ENCODE measurements around the gene PKD1L1. TPM values are rescaled to one million over a fixed set of nuclear protein-coding genes. Genes with fewer than 3 reads are reported as not detected.

PKD1L1 gene
- polyA plus RNA-seq, 1 donor (not counting 4 experiments of a cell fraction or from before 2014, with no cell fraction given) = 0.04 TPM

DNA sequence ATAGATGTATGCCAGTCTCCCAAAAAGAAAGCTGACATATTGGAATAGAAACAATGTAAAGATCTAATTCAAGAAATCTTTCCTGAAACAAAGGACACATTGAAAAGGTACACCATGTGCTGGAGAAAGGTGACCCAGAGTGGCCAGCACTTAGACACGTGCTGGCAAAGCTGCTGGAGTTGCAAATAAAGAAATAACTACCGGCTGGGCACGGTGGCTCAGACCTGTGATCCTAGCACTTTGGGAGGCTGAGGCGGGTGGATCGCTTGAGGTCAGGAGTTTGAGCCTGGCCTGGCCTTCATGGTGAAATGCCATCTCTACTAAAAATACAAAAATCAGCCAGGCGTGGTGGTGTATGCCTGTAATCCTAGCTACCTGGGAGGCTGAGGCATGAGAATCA lies 35.9 kb downstream of the PKD1L1 start:
- no peak overlapping the region for H3K4me2 ChIP-seq (ENCODE audit: control insufficient read depth, extremely low read depth, insufficient read depth, low read depth, low read length)
- H3K9me1 ChIP-seq (ENCODE audit: control insufficient read depth, extremely low read depth, insufficient read depth, low read length) = no peaks in the 10 kb centered on the region
- H3K9ac ChIP-seq (ENCODE audit: control insufficient read depth, extremely low read depth, insufficient read depth, low read length) = no peak overlapping the region
- no peaks in the 10 kb centered on the region for H3K27me3 ChIP-seq (ENCODE audit: control insufficient read depth, extremely low read depth, insufficient read depth, low read length)
- no peaks in the 10 kb centered on the region for H3K36me3 ChIP-seq (ENCODE audit: control insufficient read depth in 2 of 2, extremely low read depth in 1 of 2, insufficient read depth in 2 of 2, low read length in 2 of 2)
- no peak overlapping the region for H2AFZ ChIP-seq (ENCODE audit: control insufficient read depth, low read length)
- no peaks in the 10 kb centered on the region for H4K20me1 ChIP-seq (ENCODE audit: control insufficient read depth, extremely low read depth, insufficient read depth, low read length)
- no peaks in the 10 kb centered on the region for H3K9me3 ChIP-seq (ENCODE audit: control insufficient read depth, low read depth, low read length)
- H3K79me2 ChIP-seq (ENCODE audit: control insufficient read depth, insufficient read depth, low read length) = no peaks in the 10 kb centered on the region
- no peak for FAIRE-seq
- H3K4me1 ChIP-seq (ENCODE audit: control insufficient read depth, extremely low read depth, insufficient read depth, low read length) = no peaks in the 10 kb centered on the region
- DNase-seq (ENCODE audit: low read depth, low spot score) = no peak
- no peak overlapping the region for H3K27ac ChIP-seq (ENCODE audit: control insufficient read depth, insufficient read depth, low read length)
- dilution Hi-C loops (cut with MboI; ENCODE audit: extremely low pct_ligation_motif_present, low sequenced_read_pairs) = no loop called here
- no peak overlapping the region for H3K4me3 ChIP-seq (ENCODE audit: control insufficient read depth in 2 of 3, extremely low read depth in 1 of 3, insufficient read depth in 2 of 3, low read depth in 1 of 3, low read length in 3 of 3)
- TF ChIP-seq EZH2 (IDR thresholded peaks at IDR 0.05; ENCODE audit: low read length) = no peak

GRCh38 chr7:47908720-47909119 lies 39.5 kb downstream of the PKD1L1 start:
- dilution Hi-C loops (cut with MboI; ENCODE audit: extremely low pct_ligation_motif_present, low sequenced_read_pairs) = no loop called here
- Histone ChIP-seq H4K20me1 (ENCODE audit: control insufficient read depth, extremely low read depth, insufficient read depth, low read length) (no peaks in the 10 kb centered on the region), H3K9ac (ENCODE audit: control insufficient read depth, extremely low read depth, insufficient read depth, low read length) (no peak overlapping the region), H3K79me2 (ENCODE audit: control insufficient read depth, insufficient read depth, low read length) (no peaks in the 10 kb centered on the region), H3K27me3 (ENCODE audit: control insufficient read depth, extremely low read depth, insufficient read depth, low read length) (no peaks in the 10 kb centered on the region), H2AFZ (ENCODE audit: control insufficient read depth, low read length) (no peak overlapping the region), H3K4me1 (ENCODE audit: control insufficient read depth, extremely low read depth, insufficient read depth, low read length) (no peaks in the 10 kb centered on the region), H3K4me3 (ENCODE audit: control insufficient read depth in 2 of 3, extremely low read depth in 1 of 3, insufficient read depth in 2 of 3, low read depth in 1 of 3, low read length in 3 of 3) (no peak overlapping the region), H3K9me1 (ENCODE audit: control insufficient read depth, extremely low read depth, insufficient read depth, low read length) (no peaks in the 10 kb centered on the region), H3K27ac (ENCODE audit: control insufficient read depth, insufficient read depth, low read length) (no peak overlapping the region), H3K9me3 (ENCODE audit: control insufficient read depth, low read depth, low read length) (no peaks in the 10 kb centered on the region), H3K4me2 (ENCODE audit: control insufficient read depth, extremely low read depth, insufficient read depth, low read depth, low read length) (no peak overlapping the region), H3K36me3 (ENCODE audit: control insufficient read depth in 2 of 2, extremely low read depth in 1 of 2, insufficient read depth in 2 of 2, low read length in 2 of 2) (no peaks in the 10 kb centered on the region)
- TF ChIP-seq EZH2 (IDR thresholded peaks at IDR 0.05; ENCODE audit: low read length) = no peak
- TF ChIP-seq CTCF (optimal IDR thresholded peaks at IDR 0.05 in 1 of 3, IDR thresholded peaks at IDR 0.05 in 1 of 3, conservative IDR thresholded peaks at IDR 0.05 in 1 of 3; ENCODE audit: extremely low read depth in 1 of 3, insufficient read depth in 2 of 3, low read length in 3 of 3) = no peak
- DNase-seq (ENCODE audit: low read depth, low spot score) (no peak), FAIRE-seq (no peak)

GRCh38 chr7:47907981-47908616 lies 40.2 kb downstream of the PKD1L1 start:
- no peak overlapping the region for H3K9ac ChIP-seq (ENCODE audit: control insufficient read depth, extremely low read depth, insufficient read depth, low read length)
- no peaks in the 10 kb centered on the region for H3K36me3 ChIP-seq (ENCODE audit: control insufficient read depth in 2 of 2, extremely low read depth in 1 of 2, insufficient read depth in 2 of 2, low read length in 2 of 2)
- no peak overlapping the region for H2AFZ ChIP-seq (ENCODE audit: control insufficient read depth, low read length)
- H4K20me1 ChIP-seq (ENCODE audit: control insufficient read depth, extremely low read depth, insufficient read depth, low read length) = no peaks in the 10 kb centered on the region
- no peak overlapping the region for H3K4me3 ChIP-seq (ENCODE audit: control insufficient read depth in 2 of 3, extremely low read depth in 1 of 3, insufficient read depth in 2 of 3, low read depth in 1 of 3, low read length in 3 of 3)
- dilution Hi-C loops (cut with MboI; ENCODE audit: extremely low pct_ligation_motif_present, low sequenced_read_pairs) = no loop called here
- no peaks in the 10 kb centered on the region for H3K9me1 ChIP-seq (ENCODE audit: control insufficient read depth, extremely low read depth, insufficient read depth, low read length)
- TF ChIP-seq EZH2 (IDR thresholded peaks at IDR 0.05; ENCODE audit: low read length) = no peak
- TF ChIP-seq CTCF (optimal IDR thresholded peaks at IDR 0.05 in 1 of 3, IDR thresholded peaks at IDR 0.05 in 1 of 3, conservative IDR thresholded peaks at IDR 0.05 in 1 of 3; ENCODE audit: extremely low read depth in 1 of 3, insufficient read depth in 2 of 3, low read length in 3 of 3) = no peak
- FAIRE-seq (no peak), DNase-seq (ENCODE audit: low read depth, low spot score) (no peak)
- no peaks in the 10 kb centered on the region for H3K4me1 ChIP-seq (ENCODE audit: control insufficient read depth, extremely low read depth, insufficient read depth, low read length)
- no peak overlapping the region for H3K4me2 ChIP-seq (ENCODE audit: control insufficient read depth, extremely low read depth, insufficient read depth, low read depth, low read length)
- no peaks in the 10 kb centered on the region for H3K27me3 ChIP-seq (ENCODE audit: control insufficient read depth, extremely low read depth, insufficient read depth, low read length)
- no peaks in the 10 kb centered on the region for H3K9me3 ChIP-seq (ENCODE audit: control insufficient read depth, low read depth, low read length)
- H3K79me2 ChIP-seq (ENCODE audit: control insufficient read depth, insufficient read depth, low read length) = no peaks in the 10 kb centered on the region
- H3K27ac ChIP-seq (ENCODE audit: control insufficient read depth, insufficient read depth, low read length) = no peak overlapping the region
